Aorta (tissue), 5 donors: ENCODE measurements around the gene IRF6. TPM values are rescaled to one million over a fixed set of nuclear protein-coding genes. Genes with fewer than 3 reads are reported as not detected.

Experiments used
- ATAC-seq: fragments of 200-7000 bp; cut with Tn5 transposase; one replicate; pipeline ENCODE4 v1.9.1; 2022; ENCODE audit warnings: moderate library complexity; ENCODE audit not compliant: low FRiP score
- DNase-seq, 2 donors: peaks; one replicate each; pipeline ENCODE4 v3.0.0-alpha.2; 2020
- H3K27ac ChIP-seq, 2 donors: one replicate each; pipeline ENCODE4 v1.5.1; 2013; ENCODE audit warnings: low read length in 2 of 2, mild to moderate bottlenecking in 2 of 2, moderate library complexity in 2 of 2, control low read depth in 1 of 2, inconsistent platforms in 1 of 2, low read depth in 1 of 2
- H3K27me3 ChIP-seq, 2 donors: one replicate each; pipeline ENCODE4 v1.6.1; 2013; ENCODE audit warnings: control low read depth in 1 of 2, low read length in 1 of 2, mild to moderate bottlenecking in 1 of 2, moderate library complexity in 1 of 2; ENCODE audit not compliant: insufficient read depth in 2 of 2, control insufficient read depth in 1 of 2
- H3K36me3 ChIP-seq, 2 donors: one replicate each; pipeline ENCODE4 v1.6.1; 2013; ENCODE audit warnings: control low read depth in 1 of 2, low read length in 1 of 2, mild to moderate bottlenecking in 1 of 2; ENCODE audit not compliant: insufficient read depth in 2 of 2, control insufficient read depth in 1 of 2
- H3K4me1 ChIP-seq, 2 donors: one replicate each; pipeline ENCODE4 v1.6.1; 2013; ENCODE audit warnings: low read length in 2 of 2, control low read depth in 1 of 2, mild to moderate bottlenecking in 1 of 2, moderate library complexity in 1 of 2; ENCODE audit not compliant: insufficient read depth in 2 of 2, control insufficient read depth in 1 of 2
- H3K4me3 ChIP-seq, 2 donors: one replicate each; pipeline ENCODE4 v1.5.1; 2013; ENCODE audit warnings: low read length in 2 of 2, control low read depth in 1 of 2, mild to moderate bottlenecking in 1 of 2
- H3K9me3 ChIP-seq: one replicate; pipeline ENCODE4 v1.6.1; 2013; ENCODE audit warnings: mild to moderate bottlenecking, low read length; ENCODE audit not compliant: control insufficient read depth
- WGBS, 2 donors: extraction: QIAGEN DNeasy Blood & Tissue Kit; methylation state at CpG; one replicate each; pipeline ENCODE4 v1.1.7; 2013; 5-methylcytosine and 5-hydroxymethylcytosine counted together
- intact Hi-C, 2 donors: fragments of 100-400 bp; cut with DNase I; formaldehyde crosslinking; loops; one replicate each; pipeline versions ENCODE4 v1.14.2 to v1.15.0; 2022
- polyA plus RNA-seq, 2 donors: library from polyadenylated mRNA; stranded (reverse); fragments of 200-250 nt; gene quantifications; one replicate each; pipeline ENCODE4 v1.2.3, GENCODE V29; 2013
- total RNA-seq, 2 donors: library from RNA; stranded (reverse); fragmentation: NEBNext Ultra II Directional; extraction: Animal tissue kit (Norgen Biotek cat#: 25700); gene quantifications; one replicate each; pipeline ENCODE4 v1.2.1, GENCODE V29; 2021
- donor health status: healthy with polysubstance abuse.
- donor health status: Bipolar disorder and iron deficiency.
- donor health status: DM: no; HTN: no; CAD: no.
- donor health status: DM: no; HTN: no; CAD: no.
- donor health status: DM: yes; HTN: yes; CAD: no.

Gene IRF6
- total and polyA plus RNA-seq, 4 donors = 1.9 to 9.8 (median 3.2) TPM

DNA sequence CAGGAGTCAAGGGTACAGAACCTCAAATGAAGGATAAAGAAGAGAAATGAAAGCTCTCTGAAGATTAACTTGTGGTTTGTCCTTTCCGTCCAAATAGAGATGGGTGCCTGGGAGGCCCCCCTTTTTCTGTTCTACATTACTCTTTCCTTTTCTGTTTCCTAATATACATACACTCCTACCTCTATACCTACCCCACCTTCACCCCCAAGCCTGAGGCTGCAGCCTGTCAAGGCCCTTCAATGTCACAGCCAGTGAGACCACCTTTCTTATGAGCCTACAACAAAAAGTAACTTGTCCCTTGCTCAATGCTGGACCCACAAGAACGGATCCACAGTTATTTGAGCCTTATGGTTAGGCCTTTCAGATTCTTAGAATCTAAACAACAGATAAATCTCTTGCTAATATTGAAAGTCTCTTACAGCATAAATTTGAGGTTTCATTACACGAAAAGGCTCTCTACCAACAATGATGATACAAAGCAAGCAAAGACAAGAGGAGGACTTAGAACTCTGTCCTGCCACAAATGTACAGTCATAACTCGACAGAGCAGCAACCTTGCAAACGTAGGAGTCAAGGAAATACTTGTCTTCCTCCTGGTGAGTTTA is 54.2 kb downstream of the IRF6 start:
- WGBS, 2 donors = 64 to 84% methylated on average over 5 of the region's 5 CpGs
- Histone ChIP-seq H3K27me3 (no peaks in the 10 kb centered on the region), H3K36me3 (no peaks in the 10 kb centered on the region), H3K4me3 (no peak overlapping the region), H3K4me1 (no peaks in the 10 kb centered on the region), H3K9me3 (no peaks in the 10 kb centered on the region), H3K27ac (no peak overlapping the region)
- intact Hi-C loops = no loop called here
- DNase-seq = no peak
- no peak for ATAC-seq

DNA sequence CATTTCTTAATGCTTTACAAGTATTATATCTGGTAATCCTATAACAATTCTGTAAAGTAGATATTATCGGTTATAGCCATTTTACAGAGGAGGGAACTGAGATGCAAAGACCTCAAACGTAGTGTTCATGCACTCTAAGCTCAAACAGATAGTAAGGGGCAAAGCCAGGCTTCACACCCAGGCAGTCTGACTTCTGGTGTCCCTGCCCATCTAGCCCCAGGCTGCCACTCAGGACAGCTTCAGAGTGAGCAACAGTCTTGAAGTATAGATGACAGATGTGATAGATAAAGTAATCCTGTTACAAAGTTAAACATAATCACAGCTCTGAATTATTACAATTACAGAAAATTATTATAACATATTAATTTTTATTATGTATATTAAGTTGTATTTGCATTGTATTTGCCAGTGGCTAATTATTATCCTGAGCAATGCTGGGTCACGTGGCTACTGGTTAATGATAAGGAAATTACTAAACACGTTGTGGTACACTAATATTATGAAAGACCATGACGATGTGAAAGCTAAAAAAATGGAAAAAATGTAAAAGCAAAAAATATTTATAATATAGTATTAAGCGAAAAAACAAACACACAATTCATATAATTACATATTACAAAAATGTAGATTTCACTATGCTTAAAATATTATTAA is 56.1 kb downstream of the IRF6 start:
- H3K27ac ChIP-seq = no peak overlapping the region
- H3K9me3 ChIP-seq = no peaks in the 10 kb centered on the region
- H3K4me1 ChIP-seq = no peaks in the 10 kb centered on the region
- no peak for DNase-seq
- no peaks in the 10 kb centered on the region for H3K36me3 ChIP-seq
- WGBS, 2 donors = 74 to 77% methylated on average over 6 of the region's 6 CpGs
- ATAC-seq = no peak
- H3K4me3 ChIP-seq = no peak overlapping the region
- intact Hi-C loops = loop anchor here (5.0 kb wide), 2 partner anchors 122 to 172 kb away; no protein-coding TSS in a partner anchor
- no peaks in the 10 kb centered on the region for H3K27me3 ChIP-seq

DNA sequence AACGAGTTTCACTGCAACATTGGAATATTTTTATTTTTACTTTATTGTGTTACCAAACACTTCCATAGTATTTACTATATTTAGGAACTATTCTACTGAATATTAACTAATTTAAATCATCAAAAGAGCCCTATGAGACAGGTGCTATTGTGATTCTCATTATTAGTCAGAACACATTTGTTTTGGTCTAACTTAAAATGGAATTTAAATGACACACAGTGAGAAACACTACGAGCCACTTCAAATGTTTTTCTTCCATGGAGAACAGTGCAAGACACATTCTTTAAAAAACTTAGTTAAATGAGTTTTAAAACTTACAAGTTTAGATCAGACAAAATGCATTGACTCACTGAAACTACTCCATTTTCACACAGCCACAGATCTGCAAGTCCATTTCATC is 56.7 kb downstream of the IRF6 start:
- WGBS, 2 donors = 55 to 58% methylated on average over 2 of the region's 2 CpGs
- Histone ChIP-seq H3K27ac (no peak overlapping the region), H3K27me3 (no peaks in the 10 kb centered on the region), H3K36me3 (no peaks in the 10 kb centered on the region), H3K9me3 (no peaks in the 10 kb centered on the region), H3K4me3 (no peak overlapping the region), H3K4me1 (no peaks in the 10 kb centered on the region)
- ATAC-seq (no peak), DNase-seq (no peak)
- intact Hi-C loops = loop anchor here (5.0 kb wide), 2 partner anchors 122 to 172 kb away; no protein-coding TSS in a partner anchor

DNA sequence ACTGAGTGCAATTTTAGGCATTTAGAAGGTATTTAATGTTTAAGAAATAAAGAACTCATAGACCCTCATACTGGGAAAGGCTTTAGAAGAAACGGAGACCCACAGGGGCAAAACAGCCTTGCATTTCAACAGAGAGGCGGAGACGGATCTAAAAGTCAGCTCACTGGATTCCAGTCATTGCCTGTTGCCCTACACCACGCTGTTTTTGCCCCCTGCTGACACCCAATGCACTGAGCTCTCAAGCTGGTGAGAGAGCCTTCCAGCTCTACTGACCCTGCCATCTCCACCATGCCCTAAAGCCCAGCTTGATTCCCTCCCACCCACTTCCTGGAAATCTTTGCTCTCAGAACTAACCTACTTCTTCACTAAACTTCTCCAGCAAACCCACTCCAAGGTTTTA is 57.3 kb downstream of the IRF6 start:
- Histone ChIP-seq H3K9me3 (no peaks in the 10 kb centered on the region), H3K36me3 (no peaks in the 10 kb centered on the region), H3K4me1 (no peaks in the 10 kb centered on the region), H3K27ac (no peak overlapping the region), H3K4me3 (no peak overlapping the region), H3K27me3 (no peaks in the 10 kb centered on the region)
- DNase-seq = no peak
- intact Hi-C loops = loop anchor here (5.0 kb wide), 2 partner anchors 121 to 171 kb away; no protein-coding TSS in a partner anchor
- no peak for ATAC-seq
- WGBS, 2 donors = 65 to 76% methylated on average over 4 of the region's 4 CpGs

DNA sequence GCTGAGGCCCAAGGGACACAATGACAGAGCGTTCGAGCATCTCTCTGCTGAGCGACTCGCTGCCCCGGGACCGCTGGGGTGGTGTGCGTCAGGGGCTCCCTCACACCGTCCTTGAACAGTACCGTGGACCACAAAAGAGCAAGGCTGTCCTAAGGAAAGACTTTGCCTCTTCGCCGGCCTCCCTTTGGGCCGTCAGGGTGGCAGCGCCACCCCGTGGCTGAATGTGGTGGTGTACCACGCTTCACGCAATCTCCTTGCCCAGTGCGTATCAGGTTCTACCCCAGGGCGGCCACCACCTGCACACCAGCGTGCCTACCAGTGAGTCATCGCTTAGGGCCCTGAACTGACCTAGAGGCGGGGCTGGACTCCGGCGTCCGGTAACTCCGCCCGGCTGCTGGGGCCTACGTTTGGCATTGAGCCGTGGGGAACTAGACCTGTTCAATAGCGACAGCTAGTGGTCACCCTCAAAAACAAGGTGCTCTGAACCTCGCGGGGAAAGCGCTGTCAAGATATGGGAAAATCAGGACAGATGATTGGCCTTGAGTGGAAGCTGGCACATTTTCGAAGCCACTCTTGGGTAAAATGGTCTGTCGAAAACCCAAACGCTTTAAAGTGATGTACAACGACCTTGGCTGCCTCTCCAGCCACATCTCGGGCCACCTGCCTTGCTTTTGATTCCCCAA is 58.2 kb downstream of the IRF6 start:
- no peaks in the 10 kb centered on the region for H3K9me3 ChIP-seq
- H3K27ac ChIP-seq = no peak overlapping the region
- WGBS, 2 donors = 9 to 13% methylated on average over 37 of the region's 37 CpGs
- DNase-seq (peak; percentile 94), ATAC-seq (peak; percentile 92)
- intact Hi-C loops = loop anchor here (5.0 kb wide), 2 partner anchors 120 to 170 kb away; no protein-coding TSS in a partner anchor
- H3K4me1 ChIP-seq = no peaks in the 10 kb centered on the region
- H3K4me3 ChIP-seq = no peak overlapping the region
- H3K36me3 ChIP-seq = no peaks in the 10 kb centered on the region
- H3K27me3 ChIP-seq = no peaks in the 10 kb centered on the region

DNA sequence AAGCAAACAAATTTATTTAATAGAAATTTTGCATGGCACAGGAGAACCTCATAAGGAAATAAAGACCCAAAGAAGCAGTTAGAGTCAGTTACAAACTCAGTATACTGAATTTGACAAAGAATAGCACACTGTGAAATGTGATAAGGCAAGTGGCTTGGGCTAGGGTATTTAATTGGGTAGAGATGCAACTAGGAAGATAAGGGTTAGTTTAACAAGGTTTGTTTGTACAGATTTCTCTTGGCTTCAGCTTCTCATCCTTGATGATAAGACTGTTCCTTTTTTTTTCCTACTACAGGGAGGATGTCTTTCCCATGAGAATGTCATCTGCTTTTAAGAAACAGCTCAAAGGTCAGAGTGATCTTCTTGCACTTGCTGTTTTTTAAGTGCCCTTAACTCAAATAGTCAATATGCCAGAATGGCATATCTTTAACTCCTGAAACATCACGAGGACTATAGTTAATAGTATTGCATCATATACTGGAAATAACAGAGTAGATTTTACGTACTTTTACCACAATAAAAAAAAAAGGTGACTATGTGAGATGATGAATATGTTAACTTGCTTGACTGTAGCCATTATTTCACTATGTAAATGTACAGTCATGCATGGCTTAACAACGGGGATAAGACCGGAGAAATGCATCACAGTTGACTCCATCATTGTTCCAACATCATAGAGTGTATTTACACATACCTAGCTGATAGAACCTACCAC is 59.3 kb downstream of the IRF6 start:
- intact Hi-C loops = loop anchor here (5.0 kb wide), 2 partner anchors 119 to 169 kb away; no protein-coding TSS in a partner anchor
- no peaks in the 10 kb centered on the region for H3K36me3 ChIP-seq

DNA sequence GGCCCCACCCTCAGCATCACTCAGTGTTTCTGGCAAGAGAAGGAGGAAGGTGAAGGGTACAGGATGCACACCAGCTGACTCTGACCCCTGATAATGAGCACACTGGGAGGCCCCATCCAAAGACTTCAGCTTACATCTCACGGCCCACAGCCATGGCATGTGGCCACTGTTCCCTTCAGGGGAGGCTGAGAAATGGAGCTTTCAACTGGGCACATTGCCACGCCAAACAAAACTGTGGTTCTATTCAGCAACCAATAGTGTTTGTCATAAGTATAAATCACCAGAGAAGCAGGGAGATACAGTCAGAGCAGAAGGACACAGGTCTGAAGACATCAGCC is 62.8 kb downstream of the IRF6 start:
- H3K27ac ChIP-seq = no peak overlapping the region
- H3K9me3 ChIP-seq = no peaks in the 10 kb centered on the region
- no peaks in the 10 kb centered on the region for H3K27me3 ChIP-seq
- DNase-seq (peak; percentile 70 to 78), ATAC-seq (peak; percentile 16)
- no peaks in the 10 kb centered on the region for H3K36me3 ChIP-seq
- H3K4me3 ChIP-seq = no peak overlapping the region
- no peaks in the 10 kb centered on the region for H3K4me1 ChIP-seq
- WGBS, 2 donors = 41 to 48% methylated on average over 2 of the region's 2 CpGs
- intact Hi-C loops = no loop called here

More for the DNA sequence above, 59.3 kb downstream of the IRF6 start:
- ATAC-seq = no peak
- H3K4me1 ChIP-seq = no peaks in the 10 kb centered on the region
- H3K4me3 ChIP-seq = no peak overlapping the region
- no peak overlapping the region for H3K27ac ChIP-seq
- no peak for DNase-seq
- H3K9me3 ChIP-seq = no peaks in the 10 kb centered on the region
- WGBS, 2 donors = 80 to 83% methylated on average over 4 of the region's 4 CpGs
- no peaks in the 10 kb centered on the region for H3K27me3 ChIP-seq

DNA sequence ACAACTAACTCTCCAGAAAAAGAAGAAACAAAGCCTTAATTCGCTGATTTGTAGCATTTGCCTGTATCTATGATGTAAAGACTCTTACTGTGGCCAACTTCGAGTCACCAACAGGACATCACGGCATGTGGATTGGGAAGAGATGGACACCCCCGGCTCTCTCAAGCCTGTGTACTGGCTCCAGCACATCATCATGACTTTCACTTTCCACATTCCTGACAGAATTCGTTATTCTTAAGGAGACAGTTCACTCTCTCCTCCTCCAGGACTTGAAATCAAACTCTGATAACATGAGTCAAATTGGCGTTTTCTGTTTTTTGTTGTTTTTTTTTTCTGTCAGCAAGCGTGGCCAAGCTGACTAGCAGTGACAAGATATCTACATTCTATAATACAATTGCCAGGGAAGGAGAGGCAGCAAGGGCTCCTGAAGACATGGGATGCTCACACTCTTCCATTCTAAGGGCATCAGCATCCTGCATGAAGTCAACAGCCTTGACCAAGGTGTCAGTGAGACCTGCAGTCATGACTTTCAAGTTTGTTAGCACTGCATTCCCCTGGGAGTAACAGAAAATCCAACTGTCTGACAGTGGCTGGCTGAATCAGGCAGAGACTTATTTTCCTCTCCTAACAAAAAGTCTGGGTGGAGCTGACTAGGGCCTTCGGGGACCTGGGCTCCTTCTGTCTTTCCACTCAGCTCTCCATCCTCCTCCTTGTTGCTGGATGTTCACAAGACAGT is 63.4 kb downstream of the IRF6 start:
- Histone ChIP-seq H3K27me3 (no peaks in the 10 kb centered on the region), H3K27ac (no peak overlapping the region), H3K4me3 (no peak overlapping the region), H3K4me1 (no peaks in the 10 kb centered on the region), H3K36me3 (no peaks in the 10 kb centered on the region), H3K9me3 (no peaks in the 10 kb centered on the region)
- DNase-seq (no peak), ATAC-seq (peak; percentile 76)
- intact Hi-C loops = no loop called here
- WGBS, 2 donors = 53 to 54% methylated on average over 8 of the region's 8 CpGs
